HG03135 (cell line): Measurements from ENCODE around the gene ATOX1.
"Not testable (repeated sequence)": the region's sequence is repeated elsewhere in the genome, so short reads cannot be mapped to it uniquely, and the experiment has no call there.

Experiments
- ATAC-seq: cut with Tn5 transposase; IDR thresholded peaks from one replicate; pipeline ENCODE4 v1.9.1; 2021; ENCODE audit warnings: mild to moderate bottlenecking, moderate library complexity; ENCODE audit not compliant: unreplicated experiment

ATOX1 gene

DNA sequence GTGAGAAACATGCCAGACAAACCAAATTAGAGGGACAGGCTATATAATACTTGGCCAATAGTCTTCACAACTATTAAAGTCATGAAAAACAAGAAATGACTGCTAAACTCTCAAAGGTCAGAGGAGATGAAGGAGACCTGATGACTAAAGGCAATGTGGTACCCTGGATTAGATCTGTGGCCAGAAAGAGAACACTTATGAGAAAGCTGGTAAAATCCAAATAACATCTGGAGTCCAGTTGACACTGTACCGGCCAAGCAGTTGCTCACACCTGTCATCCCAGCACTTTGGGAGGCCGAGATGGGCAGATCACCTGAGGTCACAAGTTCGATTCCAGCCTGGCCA is 24.4 kb downstream of the ATOX1 start:
- ATAC-seq, result no peak

GRCh38 chr5:151733358-151734063 is 24.9 kb downstream of the ATOX1 start:
- ATAC-seq, result no peak

DNA sequence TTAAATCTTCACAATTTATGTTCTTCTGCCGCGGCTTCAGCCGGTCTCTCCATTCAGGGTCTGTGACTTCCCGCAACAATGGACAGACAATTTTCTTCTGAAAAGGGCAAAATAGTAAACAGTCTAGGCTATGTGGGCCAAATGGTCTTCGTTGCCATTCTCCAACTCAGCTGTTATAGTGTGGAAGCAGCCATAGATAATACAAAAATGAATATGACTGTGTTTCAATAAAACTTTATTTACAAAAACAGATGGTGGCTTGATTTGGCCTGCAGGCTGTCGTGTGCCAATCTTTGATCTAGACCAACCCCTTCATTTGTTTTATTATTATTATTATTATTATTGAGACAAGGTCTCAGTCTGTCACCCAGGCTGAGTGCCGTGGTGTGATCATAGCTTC is 28.1 kb downstream of the ATOX1 start:
- ATAC-seq, result no peak

- ATAC-seq, result not testable (repeated sequence)
Observed at GRCh38 chr5:151729597-151729996, 28.8 kb downstream of the ATOX1 start.

DNA sequence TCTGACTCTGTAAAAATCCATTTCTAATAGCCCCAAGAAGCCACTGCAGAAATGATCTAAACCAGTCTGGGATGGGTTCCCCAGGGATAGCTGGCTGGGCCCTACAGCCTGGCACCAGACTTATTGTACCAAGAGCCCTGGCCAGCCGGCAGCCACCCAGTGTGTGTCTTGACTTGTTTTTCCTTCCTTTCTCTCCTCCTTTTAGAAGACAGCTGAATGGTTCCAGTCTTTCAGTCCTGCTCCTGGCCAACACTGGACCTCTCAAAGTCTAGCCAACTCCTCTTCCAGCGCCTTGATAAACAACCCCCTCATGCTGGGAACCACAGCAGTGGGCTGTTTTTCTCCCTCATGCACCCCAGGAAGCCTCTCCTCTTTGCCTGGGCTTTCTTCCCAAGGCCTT is 34.1 kb downstream of the ATOX1 start:
- no peak for ATAC-seq

- ATAC-seq, result no peak
Observed at GRCh38 chr5:151722546-151722945, 35.9 kb downstream of the ATOX1 start.

GRCh38 chr5:151721812-151722391 is 36.5 kb downstream of the ATOX1 start:
- no peak for ATAC-seq

DNA sequence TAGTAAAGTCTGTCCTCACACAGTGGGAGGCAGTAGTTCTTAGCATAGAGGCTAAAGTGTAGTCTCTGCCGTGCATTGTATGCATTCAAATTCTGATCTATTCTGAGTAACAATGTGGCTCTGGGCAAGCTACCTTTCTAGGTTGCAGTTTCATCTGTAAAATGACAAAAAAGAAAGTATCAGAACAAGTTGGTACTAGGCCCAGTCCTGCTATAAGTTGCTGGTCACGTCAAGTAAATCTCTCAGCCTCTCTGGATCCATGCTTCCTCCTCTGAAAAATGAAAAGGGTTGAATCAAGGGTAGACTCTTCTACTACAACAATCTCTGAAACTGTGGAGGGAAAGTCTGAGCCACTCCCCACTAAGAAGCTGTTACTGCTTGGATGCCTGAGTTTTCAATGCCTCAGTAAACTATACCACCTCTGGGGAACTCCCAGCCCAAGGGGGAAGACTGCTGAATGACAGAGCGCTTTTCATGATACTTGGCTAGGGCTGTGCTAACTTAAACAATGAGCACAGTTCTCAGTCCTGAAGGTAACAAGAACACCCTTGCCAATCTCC is 37.3 kb downstream of the ATOX1 start:
- ATAC-seq, result peak; percentile 87

DNA sequence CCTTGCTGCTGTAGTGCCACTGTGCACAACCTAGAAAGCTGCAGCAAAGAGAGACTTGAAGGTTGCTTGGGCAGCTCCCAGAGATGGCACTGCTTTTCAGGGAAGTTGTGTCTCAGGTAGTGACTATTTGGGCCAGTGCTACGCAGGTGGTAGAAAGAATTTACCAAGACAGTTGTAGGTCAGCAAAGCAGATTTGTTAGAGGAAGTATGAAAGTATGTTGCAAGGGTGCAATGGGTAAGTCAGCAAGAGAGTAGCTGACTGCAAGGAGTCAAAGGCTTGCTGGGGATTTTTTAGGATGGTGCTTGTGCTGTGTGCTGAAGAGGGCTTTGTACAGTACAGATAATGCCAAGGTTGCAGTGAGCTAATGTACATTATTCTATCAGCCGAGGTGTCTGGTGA is 38.2 kb downstream of the ATOX1 start:
- ATAC-seq, result no peak

DNA sequence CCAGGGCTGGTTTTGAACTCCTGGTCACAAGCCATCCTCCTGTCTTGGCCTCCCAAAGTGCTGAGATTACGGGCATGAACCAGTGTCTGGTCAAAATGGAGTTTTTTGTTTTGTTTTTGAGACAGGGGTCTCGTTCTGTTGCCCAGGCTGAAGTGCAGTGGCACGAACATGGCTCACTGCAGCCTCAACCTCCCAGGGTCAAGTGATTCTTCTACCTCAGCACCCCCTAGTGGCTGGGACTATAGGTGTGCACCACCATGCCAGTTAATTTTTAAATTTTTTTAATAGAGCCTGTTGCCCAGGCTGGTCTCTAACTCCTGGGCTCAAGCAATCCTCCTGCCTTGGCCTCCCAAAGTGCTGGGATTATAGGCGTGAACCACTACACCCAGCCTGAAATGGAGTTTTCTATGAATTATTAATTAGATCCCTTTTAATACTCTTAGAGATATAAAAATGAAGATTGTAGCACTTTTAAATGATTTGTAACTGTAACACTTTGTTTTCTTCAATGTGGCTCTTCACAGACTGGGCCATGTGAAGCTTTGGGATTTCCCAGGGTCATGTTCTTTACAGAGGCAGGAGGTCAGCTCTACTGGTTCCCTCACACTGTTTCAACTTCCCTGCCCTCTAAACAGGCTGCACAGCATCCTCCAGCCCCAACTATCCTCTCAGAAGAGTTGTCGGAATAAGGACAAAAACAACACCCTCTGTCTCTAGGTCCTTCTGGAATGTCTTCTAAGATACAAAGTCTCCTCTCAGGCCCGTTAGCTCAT is 39.0 kb downstream of the ATOX1 start:
- ATAC-seq, result no peak

GRCh38 chr5:151718646-151719045 is 39.8 kb downstream of the ATOX1 start:
- no peak for ATAC-seq

DNA sequence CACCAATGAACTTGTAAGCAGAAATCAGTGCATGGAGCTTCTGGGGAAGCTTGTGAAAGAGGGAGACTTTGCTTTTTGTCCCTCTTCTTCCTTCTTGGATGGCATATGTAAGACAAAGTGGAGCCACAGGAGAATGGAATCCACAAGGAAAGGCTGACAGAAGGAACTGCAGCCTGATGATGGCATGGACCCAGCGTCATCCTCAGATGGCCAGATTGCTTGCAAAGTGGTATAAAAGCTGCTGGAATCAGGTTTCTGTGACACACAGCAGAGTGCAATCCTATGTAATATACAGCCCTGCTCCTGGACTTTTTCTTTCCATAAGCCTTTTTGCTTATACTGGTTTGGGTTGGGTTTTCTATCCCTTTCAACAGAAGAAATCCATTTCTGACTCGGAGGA is 40.3 kb downstream of the ATOX1 start:
- ATAC-seq, result no peak

DNA sequence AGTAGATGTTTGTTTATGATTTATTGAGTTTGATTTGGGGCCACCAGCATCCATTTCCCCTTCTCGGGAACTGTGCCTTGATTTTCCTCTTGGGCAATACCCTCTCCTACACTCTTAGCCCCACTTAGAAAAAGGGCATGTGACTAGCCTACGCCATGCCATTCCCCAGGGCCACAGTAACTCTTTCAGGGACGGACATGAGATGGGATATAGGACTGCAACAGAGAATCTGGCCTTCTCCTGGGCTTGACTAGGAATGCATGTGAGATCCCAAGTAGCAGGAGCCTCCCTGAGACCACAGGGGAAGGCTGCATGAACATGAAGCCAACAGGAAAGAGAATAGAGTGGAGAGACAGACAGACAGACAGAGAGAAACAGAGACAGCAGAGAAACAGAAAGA is 41.0 kb downstream of the ATOX1 start:
- ATAC-seq, result no peak

DNA sequence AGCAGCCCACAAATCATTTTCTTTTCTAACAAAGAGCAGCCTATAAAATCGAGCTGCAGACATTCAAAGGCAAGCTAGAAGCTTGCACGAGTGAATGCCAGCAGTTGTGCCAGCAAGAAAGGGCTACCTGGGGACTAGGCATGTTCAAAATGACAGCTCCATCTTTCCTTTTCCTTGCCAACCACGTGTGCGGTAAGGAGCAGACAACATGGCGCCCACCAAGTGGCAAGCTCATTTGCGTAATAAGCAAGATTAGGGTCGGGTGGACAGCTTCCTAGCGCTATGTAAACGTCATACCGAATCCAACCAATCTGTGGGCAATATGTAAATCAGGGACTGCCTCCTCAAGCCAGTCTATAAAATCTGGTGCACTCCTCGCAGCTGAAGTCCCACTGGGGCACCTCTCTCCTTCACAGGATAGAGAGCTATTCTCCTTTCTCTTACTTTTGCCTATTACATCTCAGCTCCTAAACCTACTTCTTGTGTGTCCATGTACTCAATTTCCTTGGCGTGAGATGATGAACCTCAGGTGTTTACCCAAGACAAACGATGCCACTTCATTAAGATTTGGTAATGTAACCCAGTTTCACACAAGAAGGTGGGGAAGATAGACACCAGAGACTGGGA is 49.2 kb downstream of the ATOX1 start:
- ATAC-seq, result no peak

- ATAC-seq, result no peak
Observed at GRCh38 chr5:151708126-151708525, 50.3 kb downstream of the ATOX1 start.

DNA sequence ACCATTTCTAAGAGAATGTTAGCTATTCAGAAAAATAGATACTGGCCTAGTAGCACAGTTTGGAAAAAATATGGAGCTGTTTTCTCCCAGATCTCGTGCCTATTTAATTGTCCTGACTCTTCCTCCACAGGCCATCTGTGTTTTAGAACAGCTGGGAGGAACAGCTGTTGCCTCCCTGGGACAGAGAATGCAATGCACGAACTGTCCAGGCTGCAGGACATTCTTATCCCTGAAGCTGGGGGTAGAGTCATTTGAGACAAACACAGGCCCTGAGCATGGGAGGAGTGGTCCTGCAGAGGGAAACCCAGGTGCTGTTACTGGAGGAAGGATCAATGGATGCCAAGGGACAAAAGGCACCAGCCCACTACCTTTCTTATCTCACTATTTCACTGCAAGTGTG is 50.9 kb downstream of the ATOX1 start:
- ATAC-seq, result no peak

DNA sequence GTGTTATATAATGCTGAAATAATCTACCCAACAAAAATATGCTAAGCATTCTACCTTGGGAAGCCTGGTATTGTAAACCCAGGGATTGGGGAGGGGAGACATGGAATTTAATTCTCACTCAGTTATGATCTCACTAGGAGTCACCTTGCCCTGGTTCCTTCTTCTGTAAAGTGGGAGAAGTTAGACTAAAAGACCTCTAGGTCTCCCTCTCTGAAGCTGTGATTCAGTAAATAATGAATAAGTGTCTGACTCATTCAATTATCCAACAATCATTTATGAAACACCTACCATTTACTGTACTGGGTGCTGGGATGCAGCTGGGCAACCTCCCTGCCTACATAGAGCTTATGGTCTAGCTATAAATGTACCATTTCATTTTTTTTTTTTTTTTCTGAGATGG is 51.5 kb downstream of the ATOX1 start:
- ATAC-seq, result no peak

DNA sequence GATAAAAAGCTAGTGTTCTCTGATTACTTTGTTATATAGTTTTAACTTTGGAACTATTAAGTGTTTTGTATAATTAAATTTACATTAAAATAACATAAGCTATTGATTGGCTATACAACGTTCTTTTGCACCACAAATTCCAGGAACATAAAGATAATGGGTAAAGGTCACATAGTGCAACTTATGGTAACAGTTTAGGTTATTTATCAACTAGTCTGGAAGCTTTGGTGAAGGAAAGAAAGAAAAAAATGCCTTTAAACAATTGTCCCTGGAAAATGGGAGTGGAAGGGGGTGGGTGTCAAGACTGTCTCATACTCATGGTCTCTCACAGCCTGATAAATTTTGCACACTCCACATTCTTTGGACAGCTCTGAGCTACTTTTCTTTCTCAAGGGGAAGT is 54.7 kb downstream of the ATOX1 start:
- no peak for ATAC-seq

- peak; percentile 88 for ATAC-seq
Observed at GRCh38 chr5:151703227-151703626, 55.2 kb downstream of the ATOX1 start.

DNA sequence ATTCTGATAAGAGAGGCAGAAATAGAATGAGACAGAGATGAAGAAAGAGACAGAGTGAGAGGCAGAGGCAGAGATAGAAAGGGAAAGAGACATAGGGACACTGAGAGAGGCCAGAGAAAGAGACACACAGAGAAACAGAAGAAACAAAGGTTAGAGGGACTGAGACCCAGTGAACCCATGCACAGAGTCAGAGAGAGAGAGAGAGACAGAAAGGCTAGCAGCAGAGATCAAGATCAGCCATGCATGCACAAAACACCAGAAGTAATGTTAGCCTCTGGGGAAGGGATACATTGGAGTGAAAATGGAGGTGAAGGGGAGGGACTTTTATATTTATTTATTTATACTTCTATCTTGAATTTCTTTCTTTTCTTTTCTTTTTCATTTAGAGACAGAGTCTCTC is 57.6 kb downstream of the ATOX1 start:
- ATAC-seq, result no peak

DNA sequence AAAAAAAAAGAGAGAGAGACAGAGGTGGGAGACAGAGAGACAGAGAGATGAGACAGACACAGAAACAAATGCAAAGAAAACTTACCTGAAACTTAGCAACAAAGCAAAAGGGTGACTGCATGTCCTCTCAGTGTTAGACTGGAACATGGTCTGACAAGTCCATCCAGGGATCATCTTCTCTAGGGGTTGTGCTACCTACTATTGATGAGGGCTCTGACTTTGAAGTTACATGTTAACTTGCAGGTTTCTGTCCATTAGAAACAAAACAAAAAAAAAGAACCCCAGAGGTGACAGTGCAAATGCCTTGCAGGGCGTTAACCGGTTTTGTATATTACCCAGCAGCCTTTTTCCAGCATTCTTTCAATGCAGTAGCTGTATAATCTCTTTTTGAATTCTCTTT is 58.1 kb downstream of the ATOX1 start:
- ATAC-seq, result no peak
